ENCODE measurements around the gene TRIM63.

- no peak for TF ChIP-seq CTCF (IDR thresholded peaks at IDR 0.05)
- TF ChIP-seq POLR2A (IDR thresholded peaks at IDR 0.05) = no peak
- no peak for TF ChIP-seq EP300 (IDR thresholded peaks at IDR 0.05)
Observed at GRCh38 chr1:26066160-26066559, 1.3 kb downstream of the TRIM63 start.
